AG09309 (cell line): ENCODE data around the gene PLXNA4.
A peak's percentile ranks its signal among the peaks of the same experiment; 100 is the strongest.

Experiments
- DNase-seq: peaks from one replicate; pipeline ENCODE4 v3.0.0-alpha.2; 2010; ENCODE audit warnings: low read depth
- H3K4me3 ChIP-seq: 2 replicates; pipeline ENCODE4 v1.5.1; 2011; ENCODE audit warnings: mild to moderate bottlenecking, low read depth, low read length, moderate library complexity; ENCODE audit not compliant: control insufficient read depth
- CTCF ChIP-seq: IDR thresholded peaks from 2 replicates; pipeline ENCODE4 v1.5.1; 2011; ENCODE audit warnings: mild to moderate bottlenecking, low read depth, low read length, inconsistent platforms; ENCODE audit not compliant: insufficient read depth, control insufficient read depth; ENCODE audit errors: missing control alignments

The PLXNA4 gene

GRCh38 chr7:132402751-132403245, 173.5 kb downstream of the PLXNA4 start:
- H3K4me3 ChIP-seq = no peak overlapping the region
- DNase-seq = peak; percentile 67
- TF ChIP-seq CTCF = no peak

GRCh38 chr7:132402096-132402495, 174.2 kb downstream of the PLXNA4 start:
- TF ChIP-seq CTCF = no peak
- no peak overlapping the region for H3K4me3 ChIP-seq
- DNase-seq = no peak

GRCh38 chr7:132400561-132401142, 175.6 kb downstream of the PLXNA4 start:
- no peak for TF ChIP-seq CTCF
- no peak overlapping the region for H3K4me3 ChIP-seq
- DNase-seq = no peak

- no peak for TF ChIP-seq CTCF
- DNase-seq = no peak
- H3K4me3 ChIP-seq = no peak overlapping the region
Observed at GRCh38 chr7:132399367-132399766, 176.9 kb downstream of the PLXNA4 start.

GRCh38 chr7:132398253-132398925, 177.9 kb downstream of the PLXNA4 start:
- no peak for TF ChIP-seq CTCF
- H3K4me3 ChIP-seq = no peak overlapping the region
- no peak for DNase-seq

- no peak for DNase-seq
- H3K4me3 ChIP-seq = no peak overlapping the region
- no peak for TF ChIP-seq CTCF
Observed at GRCh38 chr7:132397070-132397469, 179.2 kb downstream of the PLXNA4 start.
